ENCODE data around the gene ZDHHC12.

ZDHHC12 gene

DNA sequence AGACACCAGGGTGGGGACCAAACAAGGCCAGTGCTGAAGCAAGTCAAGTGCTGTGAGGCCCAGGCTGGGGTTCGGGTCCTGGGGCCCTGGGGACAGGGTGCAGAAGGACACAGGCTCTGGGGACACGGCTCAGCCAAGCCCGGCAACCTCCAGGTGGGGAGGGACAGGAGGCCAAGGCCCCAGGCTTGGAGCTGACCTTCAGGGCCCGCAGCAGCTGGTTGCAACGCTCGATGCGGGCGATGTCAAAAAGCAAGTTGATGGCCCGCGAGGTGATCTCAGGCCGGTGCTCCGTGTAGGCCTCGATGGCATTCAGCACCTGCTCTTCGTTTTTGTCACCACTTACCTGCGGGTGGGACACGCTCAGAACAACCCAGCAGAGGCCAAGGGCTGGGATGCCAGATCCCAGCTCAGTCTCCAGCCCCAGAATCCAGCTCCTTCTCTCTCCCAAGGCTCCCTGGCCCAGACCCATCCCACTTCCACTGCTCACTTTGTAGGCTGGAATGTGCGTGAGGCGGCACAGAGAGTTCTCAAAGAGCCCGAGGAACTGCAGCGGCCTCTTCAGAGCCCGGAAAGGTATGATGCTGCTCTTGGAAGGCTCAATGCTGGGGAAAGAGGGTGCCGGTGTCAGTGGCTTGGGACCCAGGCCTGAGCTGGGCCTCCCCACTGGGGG is 27.1 kb upstream of the ZDHHC12 start:
- DNase-seq (ENCODE audit: low read depth) = no peak
- TF ChIP-seq, protein P1, sequence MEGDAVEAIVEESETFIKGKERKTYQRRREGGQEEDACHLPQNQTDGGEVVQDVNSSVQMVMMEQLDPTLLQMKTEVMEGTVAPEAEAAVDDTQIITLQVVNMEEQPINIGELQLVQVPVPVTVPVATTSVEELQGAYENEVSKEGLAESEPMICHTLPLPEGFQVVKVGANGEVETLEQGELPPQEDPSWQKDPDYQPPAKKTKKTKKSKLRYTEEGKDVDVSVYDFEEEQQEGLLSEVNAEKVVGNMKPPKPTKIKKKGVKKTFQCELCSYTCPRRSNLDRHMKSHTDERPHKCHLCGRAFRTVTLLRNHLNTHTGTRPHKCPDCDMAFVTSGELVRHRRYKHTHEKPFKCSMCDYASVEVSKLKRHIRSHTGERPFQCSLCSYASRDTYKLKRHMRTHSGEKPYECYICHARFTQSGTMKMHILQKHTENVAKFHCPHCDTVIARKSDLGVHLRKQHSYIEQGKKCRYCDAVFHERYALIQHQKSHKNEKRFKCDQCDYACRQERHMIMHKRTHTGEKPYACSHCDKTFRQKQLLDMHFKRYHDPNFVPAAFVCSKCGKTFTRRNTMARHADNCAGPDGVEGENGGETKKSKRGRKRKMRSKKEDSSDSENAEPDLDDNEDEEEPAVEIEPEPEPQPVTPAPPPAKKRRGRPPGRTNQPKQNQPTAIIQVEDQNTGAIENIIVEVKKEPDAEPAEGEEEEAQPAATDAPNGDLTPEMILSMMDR (conservative IDR thresholded peaks at IDR 0.05; ENCODE audit: control insufficient read depth, insufficient read depth, low read depth, low read length) = no peak
- no peak overlapping the region for H3K4me3 ChIP-seq (ENCODE audit: control insufficient read depth, low read depth, low read length)

DNA sequence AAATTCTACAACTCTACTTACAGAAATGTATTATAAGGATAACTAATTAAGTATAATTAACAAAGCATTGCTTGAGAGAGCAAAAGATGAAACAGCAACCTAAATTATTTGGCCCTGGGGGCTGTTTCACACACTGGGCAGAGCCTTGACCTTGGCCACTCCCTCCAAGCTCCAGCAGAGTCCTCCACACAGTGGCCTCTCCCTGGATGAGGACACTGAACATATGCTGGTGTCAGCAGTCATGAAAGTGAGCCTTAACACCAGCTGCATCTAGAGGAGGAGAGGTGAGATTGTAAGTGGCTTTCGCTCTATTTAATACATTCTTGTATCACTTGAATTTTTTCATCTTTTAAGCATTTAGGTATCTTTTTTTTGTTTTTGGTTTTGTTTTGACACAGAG is 23.3 kb upstream of the ZDHHC12 start:
- TF ChIP-seq, protein P1 (conservative IDR thresholded peaks at IDR 0.05; ENCODE audit: control insufficient read depth, insufficient read depth, low read depth, low read length) = no peak
- DNase-seq (ENCODE audit: low read depth) = no peak
- no peak overlapping the region for H3K4me3 ChIP-seq (ENCODE audit: control insufficient read depth, low read depth, low read length)

DNA sequence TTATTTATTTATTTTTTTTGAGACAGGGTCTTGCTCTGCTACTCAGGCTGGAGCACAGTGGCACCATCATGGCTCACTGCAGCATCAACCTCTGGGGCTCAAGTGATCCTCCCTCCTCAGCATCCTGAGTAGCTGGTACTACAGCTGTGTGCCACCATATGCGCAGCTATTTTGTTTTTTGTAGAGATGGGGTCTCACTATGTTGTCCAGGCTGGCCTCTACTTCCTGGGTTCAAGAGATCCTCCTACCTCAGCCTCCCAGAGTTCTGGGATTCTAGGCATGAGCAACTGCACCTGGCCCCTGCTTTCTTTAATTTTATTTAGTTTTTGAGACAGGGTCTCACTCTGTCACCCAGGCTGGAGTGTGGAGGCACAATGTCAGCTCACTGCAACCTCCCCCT is 19.5 kb upstream of the ZDHHC12 start:
- H3K4me3 ChIP-seq (ENCODE audit: control insufficient read depth, low read depth, low read length) = no peak overlapping the region
- TF ChIP-seq, protein P1 (conservative IDR thresholded peaks at IDR 0.05; ENCODE audit: control insufficient read depth, insufficient read depth, low read depth, low read length) = no peak
- DNase-seq (ENCODE audit: low read depth) = no peak

GRCh38 chr9:128742401-128742800 is 18.5 kb upstream of the ZDHHC12 start:
- no peak overlapping the region for H3K4me3 ChIP-seq (ENCODE audit: control insufficient read depth, low read depth, low read length)
- no peak for DNase-seq (ENCODE audit: low read depth)
- TF ChIP-seq, protein P1 (conservative IDR thresholded peaks at IDR 0.05; ENCODE audit: control insufficient read depth, insufficient read depth, low read depth, low read length) = no peak

DNA sequence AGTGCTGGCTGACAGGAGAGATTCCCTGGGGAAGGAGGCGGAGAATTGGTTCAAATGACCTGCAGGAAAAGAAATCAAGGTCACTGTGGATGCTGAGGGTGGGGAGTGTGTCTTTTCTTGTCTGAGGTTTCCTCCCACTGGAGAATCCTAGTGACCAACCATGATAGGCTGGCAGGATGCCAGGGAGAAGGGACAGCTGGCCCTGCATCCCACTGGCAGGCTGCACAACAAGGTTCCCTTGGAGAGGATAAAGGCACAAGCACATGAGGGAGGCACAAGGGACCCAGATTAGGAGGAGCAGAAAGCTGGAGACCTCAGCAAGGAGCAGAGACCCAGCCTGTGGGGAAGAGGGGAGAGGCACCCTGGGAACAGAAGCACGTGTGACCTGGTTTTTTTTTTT is 11.4 kb upstream of the ZDHHC12 start:
- DNase-seq (ENCODE audit: low read depth) = no peak
- H3K4me3 ChIP-seq (ENCODE audit: control insufficient read depth, low read depth, low read length) = no peak overlapping the region
- TF ChIP-seq, protein P1 (conservative IDR thresholded peaks at IDR 0.05; ENCODE audit: control insufficient read depth, insufficient read depth, low read depth, low read length) = no peak

- peak; percentile 79 for DNase-seq (ENCODE audit: low read depth)
- TF ChIP-seq, protein P1 (conservative IDR thresholded peaks at IDR 0.05; ENCODE audit: control insufficient read depth, insufficient read depth, low read depth, low read length) = peak; percentile 83
- no peak overlapping the region for H3K4me3 ChIP-seq (ENCODE audit: control insufficient read depth, low read depth, low read length)
Measured at GRCh38 chr9:128733256-128733655, 9.3 kb upstream of the ZDHHC12 start.

GRCh38 chr9:128732576-128732975 is 8.6 kb upstream of the ZDHHC12 start:
- TF ChIP-seq, protein P1 (conservative IDR thresholded peaks at IDR 0.05; ENCODE audit: control insufficient read depth, insufficient read depth, low read depth, low read length) = no peak
- H3K4me3 ChIP-seq (ENCODE audit: control insufficient read depth, low read depth, low read length) = no peak overlapping the region
- DNase-seq (ENCODE audit: low read depth) = no peak

Measured in fibroblast of mammary gland (primary cell).